Transverse colon (tissue), 4 donors: ENCODE data around the gene EME1. TPM values are rescaled to one million over a fixed set of nuclear protein-coding genes. Genes with fewer than 3 reads are reported as not detected.

Experiments used
- DNase-seq: peaks from one replicate; pipeline ENCODE4 v3.0.0-alpha.2; 2019
- H3K27ac ChIP-seq, 4 donors: fragments of 200-600 bp; sonication (generic); 2 replicates each; pipeline ENCODE4 v1.5.1; 2016 to 2018; ENCODE audit warnings: inconsistent platforms in 4 of 4
- H3K27me3 ChIP-seq: fragments of 200-600 bp; sonication (generic); 2 replicates; pipeline ENCODE4 v1.5.1; 2017; ENCODE audit warnings: inconsistent platforms
- H3K36me3 ChIP-seq, 4 donors: fragments of 200-600 bp; sonication (generic); 2 replicates each; pipeline ENCODE4 v1.5.1; 2017 to 2019; ENCODE audit warnings: inconsistent platforms in 4 of 4
- H3K4me1 ChIP-seq, 4 donors: fragments of 200-600 bp; sonication (generic); 2 replicates each; pipeline ENCODE4 v1.5.1; 2017 to 2020; ENCODE audit warnings: inconsistent platforms in 4 of 4
- H3K4me3 ChIP-seq, 4 donors: fragments of 200-600 bp; sonication (generic); 1 replicate in 1 of 4; 2 replicates in 3 of 4; pipeline versions ENCODE4 v1.5.1 to v1.6.1; 2017 to 2019; ENCODE audit warnings: inconsistent platforms in 4 of 4
- H3K9me3 ChIP-seq, 2 donors: fragments of 200-600 bp; sonication (generic); 2 replicates each; pipeline ENCODE4 v1.5.1; 2017 to 2019; ENCODE audit warnings: inconsistent platforms in 2 of 2
- EP300 ChIP-seq: sonication (generic); formaldehyde crosslinking; IDR thresholded peaks from one replicate; pipeline ENCODE4 v1.6.1; 2017; ENCODE audit warnings: antibody characterized with exemption, low read depth
- POLR2A ChIP-seq: fragments of 450-650 bp; IDR thresholded peaks from one replicate; pipeline ENCODE4 v1.6.1; 2016; ENCODE audit warnings: antibody characterized with exemption, mild to moderate bottlenecking, moderate library complexity
- POLR2AphosphoS5 ChIP-seq, 3 donors: sonication (generic); formaldehyde crosslinking; IDR thresholded peaks; one replicate each; pipeline ENCODE4 v1.6.1; 2016; ENCODE audit warnings: antibody characterized with exemption in 3 of 3
- WGBS, 2 donors: methylation state at CpG; one replicate each; pipeline ENCODE4 v1.1.5; 2018; ENCODE audit warnings: low coverage in 1 of 2; 5-methylcytosine and 5-hydroxymethylcytosine counted together
- in situ Hi-C, 4 donors: fragments of 200-750 bp; cut with MboI; loops; one replicate each; pipeline versions ENCODE4 v1.15.0 to v1.15.1; 2017; ENCODE audit warnings: low sequenced_read_pairs in 3 of 4, low pct_ligation_motif_present in 1 of 4, low pct_unique_long_range_greater_than_20kb in 1 of 4
- intact Hi-C: fragments of 100-400 bp; cut with DNase I; formaldehyde crosslinking; loops from one replicate; pipeline ENCODE4 v1.15.1; 2023; ENCODE audit warnings: low total_unique reads
- total RNA-seq, 4 donors: library from RNA; depleted of rRNA; stranded (reverse); fragments of >200 nt; gene quantifications; one replicate each; pipeline ENCODE4 v1.1.0, GENCODE V29; 2016
- TF ChIP-seq, protein P1 (sequence below), 5 experiments: fragments of 200-600 bp in 3 of 5; fragments of 450-650 bp in 2 of 5; sonication (generic) in 3 of 5; IDR thresholded peaks; 1 replicate in 2 of 5; 2 replicates in 3 of 5; pipeline ENCODE4 v1.5.1; 2016 to 2017; ENCODE audit warnings: antibody characterized with exemption in 5 of 5, inconsistent platforms in 3 of 5, mild to moderate bottlenecking in 2 of 5, moderate library complexity in 1 of 5

EME1 gene
- total RNA-seq, 4 donors from 2014 or later: 1.4 to 1.6 TPM; not detected in 2

DNA sequence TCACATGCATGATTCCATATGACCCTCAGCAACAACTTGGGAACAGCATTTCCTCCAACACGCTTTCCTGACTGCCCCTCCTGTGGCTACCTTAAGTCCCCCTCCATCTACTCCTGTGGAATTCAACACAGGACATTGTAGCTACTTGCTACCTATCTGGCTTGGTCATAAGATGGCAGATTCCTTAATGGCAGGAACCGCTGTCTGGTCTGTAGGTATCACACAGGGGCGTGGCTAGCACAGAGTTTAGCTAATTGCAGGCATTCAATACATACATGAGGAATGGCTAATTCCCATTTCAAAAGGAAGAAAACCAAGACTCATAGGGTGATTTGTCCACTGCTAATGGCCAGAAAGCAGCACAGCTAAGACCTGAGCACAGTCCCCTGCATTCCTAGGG is 15.7 kb downstream of the EME1 start:
- Histone ChIP-seq H3K27me3 (no peaks in the 10 kb centered on the region), H3K9me3 (no peaks in the 10 kb centered on the region), H3K4me1 (no peaks in the 10 kb centered on the region), H3K4me3 (no peak overlapping the region), H3K27ac (no peak overlapping the region), H3K36me3 (peaks cover 0 to 76% (median 37%) of the 10 kb centered on the region in 4 donors)
- 92% methylated on average over 3 of the region's 3 CpGs; no CpG with 5 or more reads in 1 of the 2 donors for WGBS, 2 donors
- DNase-seq: no peak
- in situ Hi-C loops: no loop called here
- TF ChIP-seq, protein P1, sequence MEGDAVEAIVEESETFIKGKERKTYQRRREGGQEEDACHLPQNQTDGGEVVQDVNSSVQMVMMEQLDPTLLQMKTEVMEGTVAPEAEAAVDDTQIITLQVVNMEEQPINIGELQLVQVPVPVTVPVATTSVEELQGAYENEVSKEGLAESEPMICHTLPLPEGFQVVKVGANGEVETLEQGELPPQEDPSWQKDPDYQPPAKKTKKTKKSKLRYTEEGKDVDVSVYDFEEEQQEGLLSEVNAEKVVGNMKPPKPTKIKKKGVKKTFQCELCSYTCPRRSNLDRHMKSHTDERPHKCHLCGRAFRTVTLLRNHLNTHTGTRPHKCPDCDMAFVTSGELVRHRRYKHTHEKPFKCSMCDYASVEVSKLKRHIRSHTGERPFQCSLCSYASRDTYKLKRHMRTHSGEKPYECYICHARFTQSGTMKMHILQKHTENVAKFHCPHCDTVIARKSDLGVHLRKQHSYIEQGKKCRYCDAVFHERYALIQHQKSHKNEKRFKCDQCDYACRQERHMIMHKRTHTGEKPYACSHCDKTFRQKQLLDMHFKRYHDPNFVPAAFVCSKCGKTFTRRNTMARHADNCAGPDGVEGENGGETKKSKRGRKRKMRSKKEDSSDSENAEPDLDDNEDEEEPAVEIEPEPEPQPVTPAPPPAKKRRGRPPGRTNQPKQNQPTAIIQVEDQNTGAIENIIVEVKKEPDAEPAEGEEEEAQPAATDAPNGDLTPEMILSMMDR (IDR thresholded peaks at IDR 0.05): no peak
- TF ChIP-seq POLR2AphosphoS5 (IDR thresholded peaks at IDR 0.05) (no peak), EP300 (no peak), POLR2A (no peak)
- intact Hi-C loops: no loop called here

DNA sequence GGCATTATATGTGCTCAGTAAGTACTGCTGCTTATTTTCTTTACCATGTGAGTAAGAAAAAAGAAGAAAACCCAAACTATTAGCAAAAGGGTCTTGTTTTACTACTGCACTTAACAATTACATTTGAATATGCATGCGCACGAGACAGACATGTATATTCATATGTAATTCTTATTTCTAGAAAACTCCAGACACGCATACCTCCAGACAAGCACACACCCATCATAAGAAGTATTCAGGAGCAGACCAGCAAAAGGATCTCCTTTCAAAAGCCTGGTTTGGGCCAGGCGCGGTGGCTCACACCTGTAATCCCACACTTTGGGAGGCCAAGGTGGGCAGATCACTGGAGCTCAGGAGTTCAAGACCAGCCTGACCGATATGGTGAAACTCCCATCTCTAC is 16.5 kb downstream of the EME1 start:
- Histone ChIP-seq H3K27ac (no peak overlapping the region), H3K9me3 (no peaks in the 10 kb centered on the region), H3K36me3 (peaks cover 0 to 74% (median 37%) of the 10 kb centered on the region in 4 donors), H3K4me3 (no peak overlapping the region), H3K4me1 (peaks cover 0 to 2% (median 0%) of the 10 kb centered on the region in 4 donors), H3K27me3 (no peaks in the 10 kb centered on the region)
- in situ Hi-C loops (no loop called here), intact Hi-C loops (no loop called here)
- TF ChIP-seq, protein P1 (IDR thresholded peaks at IDR 0.05): no peak
- TF ChIP-seq POLR2AphosphoS5 (IDR thresholded peaks at IDR 0.05) (no peak), EP300 (no peak), POLR2A (no peak)
- DNase-seq: no peak
- 96% methylated on average over 5 to 6 of the region's 6 CpGs for WGBS, 2 donors

DNA sequence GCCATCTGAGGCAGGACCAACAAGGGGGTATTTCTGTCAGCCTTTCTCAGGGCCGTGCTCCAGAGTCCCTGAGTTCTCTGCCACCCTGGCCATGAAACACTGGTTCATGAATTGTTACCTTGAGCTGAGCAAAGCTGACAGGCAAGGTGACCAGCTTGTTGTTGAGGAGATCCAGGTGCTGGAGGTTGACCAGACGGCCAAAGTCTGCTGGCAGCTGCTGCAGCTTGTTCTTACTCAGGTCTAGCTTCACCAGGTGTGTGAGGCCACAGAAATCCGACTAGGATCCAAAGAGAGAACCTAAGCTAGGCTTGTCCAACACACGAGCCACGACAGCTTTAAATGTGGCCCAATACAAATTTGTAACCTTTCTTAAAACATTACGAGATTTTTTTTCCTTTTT is 19.6 kb downstream of the EME1 start:
- intact Hi-C loops: loop anchor here (2.0 kb wide), 1 partner anchor 68 kb away; no protein-coding TSS in a partner anchor
- Histone ChIP-seq H3K4me1 (peaks cover 4 to 23% (median 19%) of the 10 kb centered on the region in 4 donors), H3K27me3 (no peaks in the 10 kb centered on the region), H3K4me3 (no peak overlapping the region), H3K36me3 (peaks cover 0 to 48% (median 22%) of the 10 kb centered on the region in 4 donors), H3K27ac (no peak overlapping the region), H3K9me3 (no peaks in the 10 kb centered on the region)
- DNase-seq: no peak
- TF ChIP-seq POLR2AphosphoS5 (IDR thresholded peaks at IDR 0.05): no peak
- TF ChIP-seq POLR2A: no peak
- TF ChIP-seq EP300: no peak
- TF ChIP-seq, protein P1 (IDR thresholded peaks at IDR 0.05): no peak
- in situ Hi-C loops: no loop called here
- WGBS, 2 donors: 86% methylated on average over 6 of the region's 6 CpGs; no CpG with 5 or more reads in 1 of the 2 donors

DNA sequence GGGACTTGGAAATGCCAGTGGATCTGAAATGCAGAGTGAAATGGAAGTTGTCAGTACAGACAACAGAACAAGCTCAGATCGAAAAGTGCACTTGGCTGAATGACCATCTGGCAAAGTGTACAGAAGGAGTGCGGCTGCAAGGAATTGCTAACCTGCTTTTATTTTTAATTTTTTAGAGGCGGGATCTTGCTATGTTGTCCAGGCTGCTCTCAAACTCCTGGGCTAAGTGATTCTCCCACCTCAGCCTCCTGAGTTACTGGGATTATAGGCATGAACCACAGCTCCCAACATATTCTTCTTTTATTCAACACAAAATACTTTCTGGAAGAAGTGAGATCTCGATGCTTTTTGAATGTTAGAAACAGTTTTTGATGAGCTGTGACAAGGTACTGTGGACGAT is 20.7 kb downstream of the EME1 start:
- TF ChIP-seq, protein P1 (IDR thresholded peaks at IDR 0.05): no peak
- TF ChIP-seq POLR2A (no peak), EP300 (no peak), POLR2AphosphoS5 (IDR thresholded peaks at IDR 0.05) (no peak)
- Histone ChIP-seq H3K27ac (no peak overlapping the region), H3K36me3 (peaks cover 0 to 41% (median 17%) of the 10 kb centered on the region in 4 donors), H3K9me3 (no peaks in the 10 kb centered on the region), H3K4me1 (peaks cover 4 to 23% (median 19%) of the 10 kb centered on the region in 4 donors), H3K4me3 (no peak overlapping the region), H3K27me3 (no peaks in the 10 kb centered on the region)
- WGBS, 2 donors: 89 to 100% methylated on average over 4 to 5 of the region's 5 CpGs
- no peak for DNase-seq
- intact Hi-C loops: loop anchor here (2.0 kb wide), 1 partner anchor 69 kb away; no protein-coding TSS in a partner anchor
- in situ Hi-C loops: no loop called here
